Ovary (tissue), 9 donors: ENCODE measurements around the gene AFAP1L2. TPM values are rescaled to one million over a fixed set of nuclear protein-coding genes. Genes with fewer than 3 reads are reported as not detected.

Experiments used
- DNase-seq, 5 donors: peaks; one replicate each; pipeline ENCODE4 v3.0.0-alpha.2; 2019 to 2020
- H3K27ac ChIP-seq, 2 donors: fragments of 200-600 bp; one replicate each; pipeline versions ENCODE4 v1.5.1 to v1.8.0; 2019 to 2022
- H3K27me3 ChIP-seq: fragments of 200-600 bp; one replicate; pipeline ENCODE4 v1.8.0; 2022
- H3K36me3 ChIP-seq: fragments of 200-600 bp; sonication (generic); one replicate; pipeline ENCODE4 v1.5.1; 2019
- H3K4me1 ChIP-seq: one replicate; pipeline ENCODE4 v1.8.1; 2013; ENCODE audit warnings: mild to moderate bottlenecking, moderate library complexity; ENCODE audit not compliant: insufficient read depth
- H3K4me3 ChIP-seq: fragments of 200-600 bp; sonication (generic); one replicate; pipeline ENCODE4 v1.5.1; 2017
- H3K9me3 ChIP-seq, 2 donors: fragments of 200-600 bp in 1 of 2; sonication (generic) in 1 of 2; one replicate each; pipeline versions ENCODE4 v1.5.1 to v1.8.1; 2013 to 2019; ENCODE audit warnings: mild to moderate bottlenecking in 1 of 2, moderate library complexity in 1 of 2
- EP300 ChIP-seq: sonication (generic); formaldehyde crosslinking; IDR thresholded peaks from one replicate; pipeline ENCODE4 v1.6.1; 2017; ENCODE audit warnings: antibody characterized with exemption
- POLR2A ChIP-seq: fragments of 450-650 bp; IDR thresholded peaks from one replicate; pipeline ENCODE4 v1.6.1; 2017; ENCODE audit warnings: antibody characterized with exemption, mild to moderate bottlenecking, moderate library complexity
- WGBS, 3 donors: extraction: QIAGEN DNeasy Blood & Tissue Kit in 1 of 3; methylation state at CpG; one replicate each; pipeline versions ENCODE4 v1.1.5 to v1.1.7; 2013 to 2017; 5-methylcytosine and 5-hydroxymethylcytosine counted together
- intact Hi-C, 4 donors: fragments of 100-400 bp; cut with DNase I; formaldehyde crosslinking; loops; one replicate each; pipeline versions ENCODE4 v1.11.0 to v1.15.1; 2022 to 2023
- polyA plus RNA-seq, 2 donors: library from polyadenylated mRNA; stranded (reverse); fragments of 200-250 nt in 1 of 2; fragments of 350-450 nt in 1 of 2; fragmentation: Illumina TruSeq in 1 of 2; extraction: RNeasy Lipid Tissue Mini Kit (QIAGEN cat#74804) in 1 of 2; gene quantifications; one replicate each; pipeline ENCODE4 v1.2.3, GENCODE V29; 2013 to 2014
- total RNA-seq, 7 donors: library from RNA; depleted of rRNA in 2 of 7; stranded (reverse); fragments of >200 nt in 2 of 7; fragmentation: NEBNext Ultra II Directional in 3 of 7; extraction: Animal tissue kit (Norgen Biotek cat#: 25700) in 3 of 7; gene quantifications; one replicate each; pipeline versions ENCODE4 v1.1.0 to v1.2.4, GENCODE V29; 2016 to 2023
- TF ChIP-seq, protein P1 (sequence below), 3 donors: fragments of 450-650 bp in 2 of 3; fragments of 200-600 bp in 1 of 3; IDR thresholded peaks; one replicate each; pipeline versions ENCODE4 v1.5.1 to v1.8.0; 2016 to 2022; ENCODE audit warnings: antibody characterized with exemption in 3 of 3, mild to moderate bottlenecking in 1 of 3
- donor health status: DM: no; HTN: no; CAD: no; lungs with moderate emphysema.
- donor health status: DM: no; HTN: no; CAD: no.
- donor health status: Bipolar disorder and iron deficiency.
- donor health status: DM: yes; HTN: yes; CAD: no.
- donor health status: DM: no; HTN: no; CAD: no.
- donor health status: DM: yes; HTN: yes; CAD: no.

AFAP1L2 gene
- total and polyA plus RNA-seq, 9 donors: 9.8 to 53.7 (median 23.3) TPM

DNA sequence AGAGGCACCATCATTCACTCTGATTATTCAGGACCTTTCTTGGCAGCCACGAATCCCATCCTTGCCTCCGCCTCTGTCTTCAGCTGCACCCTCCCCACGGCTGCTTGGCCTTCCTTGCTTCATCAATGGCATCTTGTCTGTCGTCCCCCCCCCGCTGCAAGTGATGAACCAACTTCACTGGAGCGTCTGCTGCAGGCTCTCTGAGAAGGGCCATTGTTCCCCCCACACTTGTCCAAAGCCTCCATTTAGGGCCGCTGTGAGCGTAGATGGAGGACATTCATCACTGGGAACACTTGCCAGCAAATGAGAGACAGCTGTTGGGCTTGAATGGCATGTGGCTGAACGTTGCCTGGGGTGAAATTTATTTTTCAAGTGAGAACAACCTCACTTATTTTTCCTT lies 20.1 kb downstream of the AFAP1L2 start:
- no peaks in the 10 kb centered on the region for H3K9me3 ChIP-seq
- 82 to 90% (median 88%) methylated on average over 9 of the region's 9 CpGs for WGBS, 3 donors
- H3K27ac ChIP-seq: no peak overlapping the region

DNA sequence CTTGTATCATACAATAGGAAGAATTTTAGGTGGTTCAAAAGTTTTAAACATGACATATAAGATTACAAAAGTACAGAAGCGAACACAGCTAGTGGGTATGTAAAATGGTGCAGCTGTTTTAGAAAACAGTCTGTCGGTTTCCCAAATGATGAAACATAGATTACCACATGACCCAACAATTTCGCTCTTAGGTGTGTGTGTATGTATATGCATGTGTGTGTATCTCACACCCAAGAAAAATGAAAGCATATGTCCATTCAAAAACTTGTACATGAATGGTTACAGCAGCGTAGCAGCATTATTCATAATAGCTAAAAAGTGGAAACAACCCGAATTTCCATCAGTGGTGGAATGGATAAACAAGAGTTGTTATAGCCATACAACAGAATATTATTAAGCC lies 23.5 kb downstream of the AFAP1L2 start:
- H3K36me3 ChIP-seq: no peaks in the 10 kb centered on the region
- 87 to 95% (median 94%) methylated on average over 5 of the region's 5 CpGs for WGBS, 3 donors
- no peak overlapping the region for H3K4me3 ChIP-seq
- H3K9me3 ChIP-seq: no peaks in the 10 kb centered on the region
- H3K4me1 ChIP-seq: peaks cover 17% of the 10 kb centered on the region
- intact Hi-C loops: no loop called here
- no peak overlapping the region for H3K27ac ChIP-seq
- TF ChIP-seq, protein P1, sequence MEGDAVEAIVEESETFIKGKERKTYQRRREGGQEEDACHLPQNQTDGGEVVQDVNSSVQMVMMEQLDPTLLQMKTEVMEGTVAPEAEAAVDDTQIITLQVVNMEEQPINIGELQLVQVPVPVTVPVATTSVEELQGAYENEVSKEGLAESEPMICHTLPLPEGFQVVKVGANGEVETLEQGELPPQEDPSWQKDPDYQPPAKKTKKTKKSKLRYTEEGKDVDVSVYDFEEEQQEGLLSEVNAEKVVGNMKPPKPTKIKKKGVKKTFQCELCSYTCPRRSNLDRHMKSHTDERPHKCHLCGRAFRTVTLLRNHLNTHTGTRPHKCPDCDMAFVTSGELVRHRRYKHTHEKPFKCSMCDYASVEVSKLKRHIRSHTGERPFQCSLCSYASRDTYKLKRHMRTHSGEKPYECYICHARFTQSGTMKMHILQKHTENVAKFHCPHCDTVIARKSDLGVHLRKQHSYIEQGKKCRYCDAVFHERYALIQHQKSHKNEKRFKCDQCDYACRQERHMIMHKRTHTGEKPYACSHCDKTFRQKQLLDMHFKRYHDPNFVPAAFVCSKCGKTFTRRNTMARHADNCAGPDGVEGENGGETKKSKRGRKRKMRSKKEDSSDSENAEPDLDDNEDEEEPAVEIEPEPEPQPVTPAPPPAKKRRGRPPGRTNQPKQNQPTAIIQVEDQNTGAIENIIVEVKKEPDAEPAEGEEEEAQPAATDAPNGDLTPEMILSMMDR (IDR thresholded peaks at IDR 0.05): no peak
- TF ChIP-seq POLR2A: no peak
- no peak for TF ChIP-seq EP300
- DNase-seq: no peak
- H3K27me3 ChIP-seq: no peaks in the 10 kb centered on the region

More for the DNA sequence above, 20.1 kb downstream of the AFAP1L2 start:
- H3K4me3 ChIP-seq: no peak overlapping the region
- no peaks in the 10 kb centered on the region for H3K36me3 ChIP-seq
- TF ChIP-seq EP300: no peak
- TF ChIP-seq POLR2A: no peak
- no peak for DNase-seq
- intact Hi-C loops: no loop called here
- peaks cover 13% of the 10 kb centered on the region for H3K4me1 ChIP-seq
- no peaks in the 10 kb centered on the region for H3K27me3 ChIP-seq

DNA sequence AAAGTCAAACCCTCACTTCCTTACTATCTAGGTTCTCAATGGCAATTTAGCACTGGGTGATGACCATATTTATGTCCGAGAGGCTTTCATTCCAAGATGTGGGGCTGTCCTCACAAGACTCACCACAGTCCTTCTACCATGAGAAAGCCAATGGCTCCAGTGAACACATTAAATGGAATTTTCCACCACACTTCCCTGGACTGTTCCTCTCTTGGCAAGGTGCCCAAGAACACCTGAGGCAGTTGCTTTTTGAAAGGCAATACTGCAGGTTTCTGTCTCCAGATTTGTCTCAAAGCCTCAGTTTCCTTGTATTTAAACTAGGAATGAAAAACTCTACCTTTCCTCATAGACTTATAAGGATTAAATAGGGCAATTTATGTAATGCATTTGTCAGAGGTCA lies 24.2 kb downstream of the AFAP1L2 start:
- H3K4me1 ChIP-seq: peaks cover 13% of the 10 kb centered on the region
- H3K4me3 ChIP-seq: no peak overlapping the region
- intact Hi-C loops: no loop called here
- no peaks in the 10 kb centered on the region for H3K9me3 ChIP-seq
- H3K27ac ChIP-seq: peak overlapping the region in 1 of 2 donors; percentile 10
- no peaks in the 10 kb centered on the region for H3K27me3 ChIP-seq
- no peak for DNase-seq
- TF ChIP-seq, protein P1 (IDR thresholded peaks at IDR 0.05): no peak
- no peak for TF ChIP-seq POLR2A
- TF ChIP-seq EP300: no peak
- no peaks in the 10 kb centered on the region for H3K36me3 ChIP-seq
- WGBS, 3 donors: 58 to 68% (median 67%) methylated on average over 1 of the region's 1 CpG

DNA sequence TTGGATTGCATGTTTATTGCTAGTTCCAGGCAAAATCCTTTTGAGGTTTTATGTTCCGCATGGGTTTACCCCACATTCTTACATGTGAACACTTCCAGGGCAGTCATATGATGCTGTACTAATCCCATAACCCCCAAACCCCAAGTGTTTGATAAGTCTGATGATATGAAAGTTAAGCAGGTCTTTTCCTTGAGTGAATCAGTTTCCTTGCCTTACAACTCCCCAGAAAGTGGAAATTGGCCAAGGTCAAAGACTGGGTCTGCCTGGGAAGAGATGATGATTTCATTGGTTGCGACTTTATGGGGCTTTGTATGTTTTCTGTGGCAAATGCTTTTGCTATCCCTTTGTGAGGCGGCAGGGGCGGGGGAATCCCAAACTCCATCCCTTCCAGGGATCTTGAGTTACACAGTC lies 24.7 kb downstream of the AFAP1L2 start:
- TF ChIP-seq POLR2A (no peak), EP300 (no peak)
- TF ChIP-seq, protein P1 (IDR thresholded peaks at IDR 0.05): no peak
- Histone ChIP-seq H3K36me3 (no peaks in the 10 kb centered on the region), H3K4me3 (no peak overlapping the region), H3K27ac (peak overlapping the region in 1 of 2 donors; percentile 10), H3K27me3 (no peaks in the 10 kb centered on the region), H3K4me1 (peaks cover 13% of the 10 kb centered on the region), H3K9me3 (no peaks in the 10 kb centered on the region)
- intact Hi-C loops: no loop called here
- WGBS, 3 donors: 10 to 16% (median 15%) methylated on average over 4 of the region's 4 CpGs
- DNase-seq: no peak

DNA sequence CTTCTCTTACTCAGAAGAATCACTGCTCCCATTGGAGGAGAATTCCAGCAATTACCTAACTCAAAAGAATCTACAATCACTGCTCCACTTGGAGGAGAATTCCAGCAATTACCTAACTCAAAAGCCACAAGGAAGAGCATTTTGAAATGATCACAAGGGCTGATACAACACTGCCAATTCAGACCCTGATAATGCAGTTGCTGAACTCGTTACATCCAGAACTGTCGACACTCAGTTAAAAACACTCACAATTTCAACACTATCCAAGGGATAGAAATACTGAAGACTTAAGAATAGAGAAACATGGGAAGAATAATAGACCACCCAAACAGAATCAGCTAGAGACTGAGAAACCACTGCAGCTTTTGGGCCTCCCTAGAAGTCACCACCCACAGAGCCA lies 27.8 kb downstream of the AFAP1L2 start:
- peaks cover 20% of the 10 kb centered on the region for H3K4me1 ChIP-seq
- no peaks in the 10 kb centered on the region for H3K36me3 ChIP-seq
- intact Hi-C loops: no loop called here
- no peak overlapping the region for H3K4me3 ChIP-seq
- H3K27me3 ChIP-seq: no peaks in the 10 kb centered on the region
- TF ChIP-seq, protein P1 (IDR thresholded peaks at IDR 0.05): no peak
- no peak for TF ChIP-seq EP300
- WGBS, 3 donors: 46 to 69% (median 53%) methylated on average over 2 of the region's 2 CpGs
- no peaks in the 10 kb centered on the region for H3K9me3 ChIP-seq
- no peak overlapping the region for H3K27ac ChIP-seq
- DNase-seq: no peak
